Left renal cortex interstitium (tissue), 4 donors: Measurements from ENCODE around the gene CFAP141. TPM values are rescaled to one million over a fixed set of nuclear protein-coding genes. Genes with fewer than 3 reads are reported as not detected.
"Not testable (repeated sequence)": the region's sequence is repeated elsewhere in the genome, so short reads cannot be mapped to it uniquely, and the experiment has no call there.

ENCODE experiments used
- DNase-seq, 4 donors: peaks; one replicate each; pipeline ENCODE4 v3.0.0-alpha.2; 2013; ENCODE audit warnings: low read depth in 4 of 4, low spot score in 2 of 4, missing footprints in 1 of 4
- polyA plus RNA-seq, 4 donors: library from polyadenylated mRNA; unstranded; fragments of 120-200 nt; gene quantifications; one replicate each; pipeline ENCODE4 v1.2.1, GENCODE V29; 2013; ENCODE audit not compliant: insufficient read length in 4 of 4

CFAP141 gene
- polyA plus RNA-seq = not detected

GRCh38 chr1:154206196-154206595 is at the start of gene CFAP141:
Gene CFAP141 (minus strand): TSS chr1:154206333. CDS start chr1:154206307, 26 bp downstream.
- no peak for DNase-seq

- no peak for DNase-seq
These were observed 47.5 kb upstream of the CFAP141 start for GRCh38 chr1:154253671-154254070.

DNA sequence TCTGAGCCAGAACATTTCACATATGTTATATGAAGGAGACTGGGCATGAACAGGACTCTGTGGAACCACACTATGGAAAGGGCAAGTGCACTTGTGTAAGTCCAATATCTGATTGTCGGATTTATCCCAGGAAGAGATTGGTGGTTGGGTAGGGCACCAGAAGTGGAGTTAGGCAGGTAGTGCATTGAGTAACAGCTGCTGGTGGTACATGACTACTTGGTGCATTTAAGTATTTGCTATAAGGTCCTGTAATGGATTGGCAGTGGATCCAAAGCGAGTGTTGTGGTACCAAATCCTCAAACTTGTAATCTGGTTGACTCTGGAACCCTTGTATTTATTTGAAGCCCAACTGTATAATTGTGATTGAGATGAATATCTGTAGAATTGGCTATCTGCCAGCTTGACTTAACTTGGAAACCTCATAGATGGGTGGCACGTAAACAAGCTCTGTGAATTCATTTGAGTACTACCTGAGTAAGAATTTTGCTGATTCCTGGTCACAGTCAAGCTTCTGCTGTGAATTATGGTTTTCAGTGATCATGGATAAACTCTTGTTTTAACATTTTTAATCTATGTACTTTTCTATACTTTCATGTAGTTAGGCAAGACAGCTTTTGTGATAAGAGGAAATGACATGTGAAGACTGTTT is 35.7 kb upstream of the CFAP141 start:
- DNase-seq = no peak

DNA sequence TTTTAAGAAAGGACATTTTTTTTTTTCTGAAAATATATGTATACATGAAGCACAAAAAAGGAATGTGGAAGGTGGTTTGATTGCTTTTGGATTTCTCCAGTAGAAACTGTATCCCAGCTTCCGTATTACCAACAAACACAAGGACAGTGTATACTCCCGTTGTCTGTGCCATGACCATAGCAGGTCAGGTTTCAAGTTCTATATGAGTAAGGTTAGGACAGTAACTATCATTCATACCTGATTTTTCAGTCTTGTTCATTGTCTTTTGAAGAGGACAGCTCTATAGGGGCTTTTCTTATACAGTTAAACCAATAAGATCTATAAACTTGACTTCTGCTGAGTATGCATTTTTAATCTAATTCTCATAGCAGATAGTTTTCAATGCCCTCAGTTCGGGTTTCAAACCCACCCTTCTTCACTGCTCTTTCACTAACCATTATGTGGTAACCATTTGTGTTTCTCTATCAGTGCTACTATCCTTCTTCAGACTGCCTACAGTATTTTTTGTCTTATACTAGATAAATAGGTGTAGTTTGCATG is 34.2 kb upstream of the CFAP141 start:
- DNase-seq = no peak

DNA sequence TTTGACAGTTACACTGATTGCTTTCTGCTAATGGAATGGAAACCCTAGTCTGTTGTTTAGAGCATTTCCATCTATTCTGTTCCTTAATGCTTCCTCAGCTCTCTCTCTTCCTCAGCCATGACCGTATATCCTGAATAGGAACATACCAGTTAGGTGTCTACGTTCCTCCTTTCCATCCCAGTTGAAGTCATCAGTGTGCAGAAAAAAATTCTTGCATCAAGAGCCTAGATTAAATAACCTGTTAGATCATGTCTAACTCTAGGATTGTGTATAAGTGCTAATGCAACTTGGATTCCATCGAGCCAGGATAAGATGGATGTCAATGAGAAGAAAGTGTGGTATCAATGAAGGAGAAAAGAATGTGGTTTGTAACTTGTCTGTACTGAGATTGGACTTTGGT is 33.4 kb upstream of the CFAP141 start:
- DNase-seq = no peak

DNA sequence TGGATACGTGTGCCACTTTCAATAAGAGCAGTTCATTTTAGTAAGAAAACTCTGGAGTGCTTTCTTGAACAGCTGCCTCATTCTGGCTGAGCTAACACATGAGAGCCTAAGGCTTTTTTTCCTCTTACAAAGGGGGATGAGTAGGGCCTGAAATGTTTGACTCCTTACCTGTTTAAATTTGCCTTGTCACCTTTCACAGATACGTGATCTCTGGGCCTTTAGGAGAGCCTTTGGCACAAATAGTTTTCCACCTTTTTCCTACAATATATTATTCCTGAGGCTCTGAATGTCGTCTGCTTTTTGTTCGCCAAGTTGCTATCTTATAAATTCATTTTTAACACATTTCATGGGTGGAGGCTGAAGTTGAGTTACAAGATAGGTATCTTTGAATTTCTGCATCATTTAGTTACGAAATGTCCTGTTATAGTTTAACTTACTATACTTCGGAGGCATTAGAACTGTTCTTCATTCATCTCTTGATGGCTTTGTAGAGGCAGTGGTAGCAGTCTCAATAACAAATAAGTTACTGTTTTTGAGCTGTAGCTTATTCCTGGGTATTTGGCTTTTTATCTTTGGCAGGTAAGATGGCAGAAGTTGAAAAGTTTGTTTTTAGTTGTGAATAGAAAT is 31.9 kb upstream of the CFAP141 start:
- no peak for DNase-seq

DNA sequence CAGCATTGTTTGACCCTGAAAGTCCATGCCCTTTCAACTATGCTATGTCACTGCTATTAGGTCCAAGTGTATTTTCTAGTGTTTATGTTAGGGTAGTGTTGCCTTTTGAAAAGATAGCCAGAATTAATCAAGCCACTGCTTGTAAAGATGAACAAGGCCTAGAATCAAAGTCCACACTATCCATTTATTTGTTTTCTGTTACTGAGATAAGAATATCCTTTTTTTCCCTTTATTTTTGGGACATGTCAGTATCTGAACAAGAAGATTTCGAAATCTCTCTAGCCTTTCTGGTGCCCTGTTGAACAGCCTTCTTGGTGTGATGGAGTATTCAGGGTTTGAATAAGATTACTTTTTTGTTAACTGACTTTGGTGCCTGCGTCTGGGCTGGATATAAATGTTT is 31.3 kb upstream of the CFAP141 start:
- no peak for DNase-seq

DNA sequence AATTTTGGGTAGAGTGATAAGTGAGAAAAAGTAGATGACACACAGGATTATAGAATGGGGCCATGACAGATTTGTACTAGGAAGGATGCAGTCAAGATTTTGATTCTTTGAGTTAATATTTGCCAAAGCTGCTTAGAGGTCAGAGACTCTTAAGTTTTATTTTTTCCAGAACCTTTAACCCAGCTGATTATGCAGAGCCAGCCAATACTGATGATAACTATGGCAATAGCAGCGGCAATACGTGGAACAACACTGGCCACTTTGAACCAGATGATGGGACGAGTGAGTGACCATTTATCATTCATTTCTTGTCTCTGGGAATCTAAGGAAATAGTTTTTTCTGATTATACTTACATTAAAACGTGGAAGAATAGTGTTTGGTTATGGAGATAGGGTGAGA is 30.7 kb upstream of the CFAP141 start:
- no peak for DNase-seq

- DNase-seq = not testable (repeated sequence)
These were observed 27.0 kb upstream of the CFAP141 start for GRCh38 chr1:154233127-154233526.

- not testable (repeated sequence) for DNase-seq
These were observed 25.0 kb upstream of the CFAP141 start for GRCh38 chr1:154231112-154231511.

DNA sequence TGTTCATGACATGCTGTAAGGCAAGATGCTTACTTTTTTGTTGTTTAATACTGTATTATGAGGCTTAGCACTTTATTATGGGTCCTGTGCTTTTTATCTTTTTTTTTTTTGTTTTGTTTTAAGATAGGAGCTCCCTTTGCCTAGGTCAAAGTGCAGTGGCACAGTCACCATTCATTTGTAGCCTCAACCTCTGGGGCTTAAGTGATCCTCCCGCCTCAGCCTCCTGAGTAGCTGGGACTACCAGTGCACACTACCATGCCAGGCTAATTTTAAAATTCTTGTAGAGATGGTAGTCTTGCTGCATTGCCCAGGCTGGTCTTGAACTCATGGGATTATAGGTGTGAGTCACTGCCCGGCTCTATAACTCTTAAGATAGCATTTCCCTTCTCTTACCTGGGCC is 19.2 kb upstream of the CFAP141 start:
- no peak for DNase-seq

GRCh38 chr1:154223621-154224020 is 17.5 kb upstream of the CFAP141 start:
- no peak for DNase-seq

DNA sequence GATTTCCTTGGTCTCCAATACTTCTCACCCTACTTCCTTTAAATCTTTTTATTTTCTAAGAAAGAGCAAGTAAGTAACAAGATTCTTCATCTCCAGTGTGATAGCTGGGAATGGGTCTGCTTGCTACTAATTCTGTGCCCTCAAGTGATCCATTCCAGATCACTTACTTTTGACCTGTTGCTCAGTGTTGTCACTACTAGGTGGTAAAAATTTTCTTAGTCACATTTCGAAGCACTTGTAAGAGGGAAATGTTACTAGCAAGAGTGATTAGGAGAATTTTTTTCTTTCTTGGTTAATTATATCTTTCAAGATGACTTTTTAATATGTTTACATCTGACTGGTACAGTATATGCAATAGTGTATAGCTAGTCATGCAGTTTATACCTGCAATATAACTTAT is 16.8 kb upstream of the CFAP141 start:
- DNase-seq = no peak

DNA sequence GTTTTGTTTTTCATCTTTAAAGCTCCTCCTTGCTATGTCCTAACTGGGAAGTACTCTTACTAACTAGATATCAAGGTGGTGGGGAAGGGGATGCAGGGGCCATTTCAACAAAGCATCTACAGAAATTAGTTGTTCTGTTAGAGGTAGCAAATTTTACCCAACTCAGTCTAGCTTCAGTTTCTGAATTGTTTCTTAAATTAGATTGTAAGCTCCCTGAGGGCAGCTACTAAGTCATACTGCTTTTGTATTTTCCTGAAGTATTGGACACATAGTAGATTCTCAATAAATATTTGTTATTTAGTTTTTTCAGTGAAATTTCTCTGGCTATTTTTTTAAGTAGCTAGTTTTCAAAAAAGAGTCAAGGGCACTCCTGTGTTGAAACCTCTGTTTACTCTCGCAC is 16.4 kb upstream of the CFAP141 start:
- DNase-seq = no peak

- peak in 3 of 4 donors; percentile 27 to 62 (median 41) for DNase-seq
These were observed 15.3 kb upstream of the CFAP141 start for GRCh38 chr1:154221278-154222001.

DNA sequence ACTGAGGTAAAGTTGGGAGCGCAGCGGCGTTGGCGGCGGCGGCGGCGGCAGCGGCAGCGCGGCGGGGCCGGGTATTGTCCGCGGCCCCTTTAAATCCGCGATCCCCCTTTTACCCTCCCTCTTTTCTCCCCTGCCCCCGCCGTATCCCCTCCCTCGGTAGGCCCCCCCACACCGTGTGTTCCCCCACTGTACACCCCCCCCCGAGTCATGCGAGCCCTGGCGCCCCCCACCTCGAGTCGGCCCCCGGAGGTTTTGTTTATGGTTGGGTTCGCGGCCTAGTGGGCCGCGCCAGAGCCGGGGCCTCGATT is 14.8 kb upstream of the CFAP141 start:
- no peak for DNase-seq

DNA sequence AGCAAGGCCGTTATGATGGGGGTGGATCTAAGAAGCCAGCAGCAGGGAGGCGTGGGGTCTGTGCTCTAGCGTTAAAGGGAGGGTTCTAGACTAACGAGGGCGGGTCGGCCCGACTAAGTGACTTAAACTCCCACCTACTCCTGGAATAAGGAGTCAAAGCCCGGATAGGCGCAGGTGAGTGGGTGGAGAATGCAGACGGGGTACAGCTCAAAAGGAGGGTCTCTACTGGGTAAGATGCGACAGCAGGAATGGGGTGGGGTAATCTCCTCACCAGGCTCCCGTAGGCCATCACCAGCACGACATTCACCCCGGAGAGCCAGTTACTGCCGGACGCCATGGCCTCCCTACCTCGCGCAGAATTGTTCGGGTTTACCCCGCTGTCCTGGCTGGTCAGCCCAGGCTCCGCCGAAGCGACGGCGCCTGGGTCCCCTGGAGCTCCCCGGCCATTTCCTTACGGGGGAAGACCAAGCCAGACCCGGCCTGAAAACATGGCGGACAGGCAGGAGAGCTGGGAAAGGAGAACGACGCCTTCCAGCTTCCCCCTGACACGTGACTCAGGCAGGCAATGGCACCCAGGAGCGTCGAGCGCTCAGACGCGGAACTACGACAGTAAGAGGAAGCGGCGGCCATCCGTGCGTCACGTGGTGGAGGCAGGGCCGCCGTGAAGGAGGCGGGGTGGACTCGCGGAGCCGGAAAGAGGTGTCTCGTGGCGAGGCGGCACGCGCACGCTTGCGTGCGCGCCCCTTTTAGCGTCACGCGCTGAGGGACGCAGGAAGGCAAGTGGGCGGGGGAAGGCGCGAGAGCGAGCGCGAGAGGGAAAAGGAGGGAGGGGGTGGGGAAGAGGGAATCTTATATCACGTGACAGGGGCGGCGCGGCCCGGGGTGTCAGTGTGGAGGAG is 14.2 kb upstream of the CFAP141 start, which contains the start of gene UBAP2L:
UBAP2L (plus strand) TSS at position 885 of the 899 bp plus-strand sequence. CDS start 4,169 bp downstream, outside the sequence.
- DNase-seq = peak; percentile 95 to 99 (median 98)

GRCh38 chr1:154219541-154219940 is 13.4 kb upstream of the CFAP141 start:
- DNase-seq = no peak

DNA sequence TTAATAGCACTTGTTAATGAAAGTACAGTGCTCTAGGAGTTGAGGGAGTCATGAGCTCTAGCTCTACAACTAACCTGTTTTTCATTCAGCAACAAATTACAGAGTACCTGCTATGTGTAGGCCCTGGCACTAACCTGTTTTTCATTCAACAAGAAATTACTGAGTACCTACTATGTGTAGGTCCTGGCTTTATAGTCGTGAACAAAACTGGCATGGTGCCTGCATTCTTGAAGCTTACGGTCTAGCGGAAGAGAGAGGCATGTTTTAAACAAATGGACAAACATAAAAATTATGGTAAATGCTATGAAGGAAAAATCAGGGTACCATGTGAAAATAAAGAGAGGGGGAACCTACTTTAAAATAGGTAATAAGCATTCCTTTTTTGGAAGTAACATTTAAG is 12.4 kb upstream of the CFAP141 start:
- no peak for DNase-seq

DNA sequence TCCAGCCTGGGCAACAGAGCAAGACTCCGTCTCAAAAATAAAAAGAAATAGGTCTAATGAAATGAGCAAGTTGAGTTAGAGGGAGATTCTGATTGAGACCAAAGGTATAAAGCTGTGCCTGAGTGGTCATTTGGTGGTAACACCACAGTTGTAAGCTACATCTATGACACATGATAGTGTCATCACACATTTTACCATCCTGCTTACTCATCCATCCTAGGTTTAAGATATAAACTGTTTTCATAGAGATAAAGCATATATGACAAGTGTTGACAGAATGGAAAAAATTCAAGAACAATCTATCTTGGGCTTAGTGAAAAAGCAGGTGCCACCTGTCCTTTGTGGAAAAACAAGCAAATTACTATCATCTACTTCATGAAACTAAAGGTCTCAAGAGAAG is 7.1 kb upstream of the CFAP141 start:
- DNase-seq = no peak

DNA sequence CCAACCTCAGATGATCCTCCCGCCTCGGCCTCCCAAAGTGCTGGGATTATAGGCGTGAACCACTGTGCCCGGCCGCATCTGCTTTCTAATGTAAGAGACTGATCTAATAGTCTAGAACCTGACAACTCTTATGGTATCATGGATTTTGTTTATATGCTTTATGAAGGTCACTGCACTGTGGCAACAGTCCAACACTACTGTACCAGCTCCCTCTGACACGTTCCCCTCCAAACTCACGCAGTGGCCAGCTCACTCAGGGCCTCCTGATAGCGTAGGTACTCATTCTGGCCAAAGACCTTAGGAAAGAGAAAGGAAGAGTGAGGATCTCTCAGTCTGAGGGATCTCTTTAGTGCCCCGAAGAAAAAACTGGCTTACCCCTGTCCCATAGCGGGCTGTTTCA is 6.0 kb upstream of the CFAP141 start:
- no peak for DNase-seq
